Hematopoietic multipotent progenitor cell treated with erythropoietin and hydrocortisone succinate and interleukin-3 and kit ligand, for 6 days (in vitro differentiated cells): ENCODE results near the gene SELENOH.

Experiments used
- DNase-seq: peaks from one replicate; pipeline ENCODE4 v3.0.0-alpha.2; 2015

SELENOH gene

GRCh38 chr11:57786436-57786835, 45.1 kb downstream of the SELENOH start:
- no peak for DNase-seq

DNA sequence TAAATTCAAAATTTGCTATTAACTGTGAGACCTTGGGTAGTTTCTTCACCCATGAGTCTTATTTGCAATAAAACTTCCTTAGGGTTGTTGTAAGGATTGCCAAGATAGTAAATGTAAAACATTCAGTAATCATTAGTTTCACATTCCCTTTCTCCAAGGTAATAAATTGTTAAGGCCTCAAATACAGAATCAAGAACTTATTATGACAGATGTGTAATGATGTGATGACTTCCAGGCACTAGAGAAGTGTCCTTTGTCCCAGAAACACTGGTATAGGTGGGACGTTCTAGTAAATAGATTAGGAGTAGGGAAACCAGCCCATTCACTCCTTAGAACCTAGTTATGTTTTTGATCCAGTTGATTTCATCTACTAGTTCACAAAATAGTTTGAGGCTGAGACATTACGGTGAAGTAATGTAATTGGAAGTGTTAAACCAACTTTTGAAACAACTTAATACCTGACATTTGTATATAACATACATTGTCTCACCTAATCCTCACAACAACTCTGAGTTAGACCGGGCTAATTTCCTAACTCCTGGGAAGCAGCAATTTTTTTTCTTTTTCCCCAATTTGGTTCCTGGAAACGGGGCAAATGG, 45.8 kb downstream of the SELENOH start:
- no peak for DNase-seq

- peak; percentile 56 for DNase-seq
Observed at GRCh38 chr11:57787920-57788702, 46.8 kb downstream of the SELENOH start.

- DNase-seq, result no peak
Observed at GRCh38 chr11:57788703-57789088, 47.4 kb downstream of the SELENOH start.

GRCh38 chr11:57791321-57792059, 50.2 kb downstream of the SELENOH start:
- DNase-seq, result no peak

DNA sequence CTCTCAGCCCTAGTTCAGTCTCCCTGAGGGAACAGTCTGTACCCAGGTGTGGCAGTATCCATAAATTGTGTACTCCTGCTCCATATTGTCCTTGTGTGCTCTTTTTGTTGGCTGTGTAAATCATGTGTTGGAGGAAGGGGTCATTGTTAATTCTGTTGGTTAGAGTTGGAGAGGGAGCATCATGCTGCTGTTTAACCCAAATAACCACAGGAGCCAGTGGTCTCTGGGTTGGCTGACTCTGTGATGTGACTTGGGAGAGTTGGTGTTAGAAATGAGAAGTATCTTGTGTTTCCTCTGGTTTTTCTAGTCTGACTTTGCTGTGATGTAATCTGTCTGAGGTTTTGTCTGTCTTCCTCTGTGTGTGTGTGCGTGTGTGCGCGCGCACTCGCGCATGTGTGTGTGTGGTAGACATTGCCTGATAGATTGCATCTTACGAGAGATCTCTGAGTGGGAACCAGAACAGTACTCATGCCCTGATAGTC, 50.8 kb downstream of the SELENOH start:
- DNase-seq, result peak; percentile 90

GRCh38 chr11:57792870-57793269, 51.6 kb downstream of the SELENOH start:
- DNase-seq, result peak; percentile 44
